Right ventricle myocardium inferior (tissue), 1 donor: ENCODE data around the gene RNF207. TPM values are rescaled to one million over a fixed set of nuclear protein-coding genes. Genes with fewer than 3 reads are reported as not detected.
A peak's percentile ranks its signal among the peaks of the same experiment; 100 is the strongest.

Experiments used
- ATAC-seq: fragments of 200-7000 bp; cut with Tn5 transposase; one replicate; pipeline ENCODE4 v1.9.1; 2020; ENCODE audit warnings: mild to moderate bottlenecking, moderate library complexity
- DNase-seq: peaks from one replicate; pipeline ENCODE4 v3.0.0; 2021; ENCODE audit errors: missing footprints
- intact Hi-C: fragments of 100-400 bp; cut with DNase I; formaldehyde crosslinking; loops from one replicate; pipeline ENCODE4 v1.11.0; 2022
- total RNA-seq: library from RNA; stranded (reverse); fragmentation: NEBNext Ultra II Directional; extraction: Animal tissue kit (Norgen Biotek cat#: 25700); gene quantifications from one replicate; pipeline ENCODE4 v1.2.1, GENCODE V29; 2021
- donor health status: DM: no; HTN: yes; CAD: no; lungs with severe emphysema.

Gene RNF207
- total RNA-seq, 1 donor from 2014 or later = 54.6 TPM

DNA sequence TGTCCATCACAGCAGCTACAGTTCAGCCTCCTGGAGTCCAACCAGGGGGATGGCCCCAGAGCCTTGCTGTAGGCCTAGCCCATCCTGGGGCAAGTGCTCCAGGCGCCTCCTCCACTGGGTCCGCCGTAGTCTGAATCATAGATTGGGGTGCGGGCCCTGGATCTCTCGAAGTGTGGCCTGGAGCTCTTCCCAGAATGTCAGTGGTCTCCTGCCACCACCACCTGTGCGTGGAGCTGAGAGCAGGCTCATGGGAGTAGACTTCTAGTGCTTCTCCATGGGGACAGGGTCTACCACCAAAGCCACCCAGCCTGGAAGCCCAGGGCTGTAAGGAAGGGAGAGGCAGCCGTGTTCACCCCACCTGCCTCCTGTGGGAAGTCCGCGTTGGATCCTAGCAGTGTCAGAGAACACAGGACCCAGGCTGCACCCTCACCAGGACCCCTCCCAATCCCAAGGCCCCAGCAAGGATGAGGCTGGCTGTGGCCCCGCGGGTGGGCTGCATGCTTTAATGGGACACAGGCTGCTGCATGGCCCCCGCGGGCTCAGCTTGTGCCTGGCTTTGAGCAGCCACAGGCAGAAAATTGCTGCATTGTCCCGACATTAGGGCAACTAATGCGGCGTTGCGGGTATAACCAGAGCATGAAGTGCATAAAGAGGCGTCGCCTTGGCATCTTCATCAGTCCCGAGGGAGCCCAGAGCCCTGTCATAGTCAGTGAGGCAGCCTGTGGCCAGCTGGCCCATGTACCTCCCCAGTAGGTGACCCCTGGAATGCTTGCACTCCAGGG lies 37.3 kb downstream of the RNF207 start:
- intact Hi-C loops = no loop called here
- DNase-seq = peak; percentile 49

DNA sequence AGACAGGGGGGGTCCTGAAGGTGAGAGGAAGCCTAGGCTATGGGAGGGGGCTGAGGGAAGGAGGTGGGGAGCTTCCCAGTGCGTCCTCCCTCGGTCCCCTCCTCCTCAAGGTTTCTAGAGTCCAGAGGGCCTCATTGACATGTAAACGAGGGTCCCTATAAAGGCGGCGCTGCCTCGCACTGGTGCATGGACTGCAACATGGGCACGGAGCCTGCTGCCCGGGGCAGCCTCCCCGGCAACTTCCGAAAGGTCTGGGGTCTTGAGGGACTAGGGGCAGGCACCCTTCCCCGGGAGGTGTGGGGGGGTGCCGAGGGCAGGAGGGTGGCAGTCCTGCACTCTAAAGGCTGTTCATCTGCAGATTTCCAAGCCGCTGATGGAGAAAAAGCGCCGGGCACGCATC lies 38.1 kb downstream of the RNF207 start, which contains the start of gene HES3:
TSS of gene HES3 (plus strand) at position 187 of the 400 bp plus-strand sequence. CDS start at position 374, 187 bp downstream.
- ATAC-seq = no peak
- intact Hi-C loops = no loop called here
- DNase-seq = no peak

More for the DNA sequence above, 37.3 kb downstream of the RNF207 start:
- no peak for ATAC-seq

DNA sequence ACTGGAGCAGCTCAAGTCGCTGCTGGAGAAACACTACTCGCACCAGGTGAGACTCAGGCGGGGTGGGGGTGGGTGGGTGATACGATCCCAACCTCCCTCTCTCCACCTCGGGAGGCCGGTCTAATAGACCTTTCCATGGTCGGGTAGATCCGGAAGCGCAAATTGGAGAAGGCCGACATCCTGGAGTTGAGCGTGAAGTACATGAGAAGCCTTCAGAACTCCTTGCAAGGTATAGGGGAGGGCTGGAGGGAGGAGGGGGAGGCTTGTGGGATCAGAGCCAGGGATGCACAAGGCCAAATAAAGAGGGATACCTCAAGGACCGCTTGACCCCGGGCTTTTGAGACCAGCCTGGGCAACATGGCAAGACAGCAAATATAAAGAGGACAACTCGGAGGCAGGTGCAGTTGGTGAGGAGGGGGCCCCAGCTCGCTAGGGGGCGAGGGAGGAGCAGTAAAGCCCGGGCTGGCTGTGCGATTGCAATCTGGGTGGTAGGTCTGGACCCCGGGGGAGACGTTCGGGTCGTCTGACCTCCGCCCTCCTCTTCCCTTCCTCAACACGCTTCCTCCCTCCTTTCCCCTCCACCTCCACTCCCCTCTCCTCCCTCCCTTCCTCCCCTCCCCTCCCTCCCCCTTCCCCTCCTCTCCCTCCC lies 38.6 kb downstream of the RNF207 start:
- DNase-seq (peak; percentile 33), ATAC-seq (no peak)
- intact Hi-C loops = loop anchor here (1.0 kb wide), 1 partner anchor 192 kb away; no protein-coding TSS in a partner anchor

DNA sequence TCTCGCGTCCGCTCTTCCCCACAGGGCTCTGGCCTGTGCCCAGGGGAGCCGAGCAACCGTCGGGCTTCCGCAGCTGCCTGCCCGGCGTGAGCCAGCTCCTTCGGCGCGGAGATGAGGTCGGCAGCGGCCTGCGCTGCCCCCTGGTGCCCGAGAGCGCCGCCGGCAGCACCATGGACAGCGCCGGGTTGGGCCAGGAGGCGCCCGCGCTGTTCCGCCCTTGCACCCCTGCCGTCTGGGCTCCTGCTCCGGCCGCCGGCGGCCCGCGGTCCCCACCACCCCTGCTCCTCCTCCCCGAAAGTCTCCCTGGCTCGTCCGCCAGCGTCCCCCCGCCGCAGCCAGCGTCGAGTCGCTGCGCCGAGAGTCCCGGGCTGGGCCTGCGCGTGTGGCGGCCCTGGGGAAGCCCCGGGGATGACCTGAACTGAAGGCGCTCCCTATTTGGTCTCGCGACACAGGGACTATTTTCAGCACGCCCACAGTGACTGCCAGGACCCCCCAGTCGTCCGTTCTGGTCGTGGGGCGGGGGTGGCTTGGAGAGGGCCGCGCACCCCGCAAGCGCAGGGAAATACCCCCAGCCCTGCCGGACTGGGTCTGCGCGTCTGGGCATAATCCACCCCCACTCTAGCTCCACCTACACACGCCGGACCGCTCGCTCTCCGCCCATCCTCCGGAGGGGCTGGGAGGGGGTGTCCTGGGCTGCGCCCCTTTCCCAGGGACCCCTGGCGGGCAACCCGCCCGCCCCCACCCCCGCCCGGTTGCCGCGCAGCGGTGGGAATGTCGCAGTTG lies 39.4 kb downstream of the RNF207 start:
- intact Hi-C loops = loop anchor here (1.0 kb wide), 1 partner anchor 193 kb away; no protein-coding TSS in a partner anchor
- peak; percentile 88 for DNase-seq

DNA sequence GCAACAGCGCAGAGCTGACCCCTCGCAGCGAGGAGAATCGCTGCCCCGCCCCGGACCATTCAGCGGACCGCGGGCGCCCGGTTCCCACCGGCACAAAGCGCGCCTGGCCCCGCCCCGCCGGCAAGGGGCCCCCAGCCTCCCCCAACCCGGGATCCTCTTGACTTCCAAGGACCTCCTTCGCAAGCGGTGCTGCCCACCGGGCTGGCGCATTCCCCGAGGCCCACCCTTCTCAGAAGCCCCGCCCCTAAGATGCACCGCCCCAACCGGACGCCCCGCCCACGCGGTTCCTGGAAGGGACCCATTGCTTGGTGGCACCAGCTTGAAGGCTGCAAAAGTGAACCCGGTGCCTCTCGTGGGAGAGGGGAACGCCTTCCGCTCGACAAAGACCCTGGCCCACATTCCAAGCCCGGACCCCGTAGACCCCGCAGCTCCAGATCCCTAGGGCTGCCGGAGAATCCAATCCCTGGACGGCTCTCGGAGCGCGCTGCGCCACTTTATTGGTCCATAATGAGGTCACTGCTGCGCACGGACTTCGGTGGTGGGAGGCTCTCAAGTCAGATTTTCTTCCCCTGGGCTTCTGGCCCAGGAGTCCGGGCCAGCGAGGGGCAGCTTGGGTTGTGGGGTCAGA lies 40.1 kb downstream of the RNF207 start:
- intact Hi-C loops = loop anchor here (1.0 to 2.0 kb wide), 2 partner anchors 159 to 194 kb away; no protein-coding TSS in a partner anchor
- DNase-seq = peak; percentile 65
- no peak for ATAC-seq

More for the DNA sequence above, 39.4 kb downstream of the RNF207 start:
- peak; percentile 78 for ATAC-seq

DNA sequence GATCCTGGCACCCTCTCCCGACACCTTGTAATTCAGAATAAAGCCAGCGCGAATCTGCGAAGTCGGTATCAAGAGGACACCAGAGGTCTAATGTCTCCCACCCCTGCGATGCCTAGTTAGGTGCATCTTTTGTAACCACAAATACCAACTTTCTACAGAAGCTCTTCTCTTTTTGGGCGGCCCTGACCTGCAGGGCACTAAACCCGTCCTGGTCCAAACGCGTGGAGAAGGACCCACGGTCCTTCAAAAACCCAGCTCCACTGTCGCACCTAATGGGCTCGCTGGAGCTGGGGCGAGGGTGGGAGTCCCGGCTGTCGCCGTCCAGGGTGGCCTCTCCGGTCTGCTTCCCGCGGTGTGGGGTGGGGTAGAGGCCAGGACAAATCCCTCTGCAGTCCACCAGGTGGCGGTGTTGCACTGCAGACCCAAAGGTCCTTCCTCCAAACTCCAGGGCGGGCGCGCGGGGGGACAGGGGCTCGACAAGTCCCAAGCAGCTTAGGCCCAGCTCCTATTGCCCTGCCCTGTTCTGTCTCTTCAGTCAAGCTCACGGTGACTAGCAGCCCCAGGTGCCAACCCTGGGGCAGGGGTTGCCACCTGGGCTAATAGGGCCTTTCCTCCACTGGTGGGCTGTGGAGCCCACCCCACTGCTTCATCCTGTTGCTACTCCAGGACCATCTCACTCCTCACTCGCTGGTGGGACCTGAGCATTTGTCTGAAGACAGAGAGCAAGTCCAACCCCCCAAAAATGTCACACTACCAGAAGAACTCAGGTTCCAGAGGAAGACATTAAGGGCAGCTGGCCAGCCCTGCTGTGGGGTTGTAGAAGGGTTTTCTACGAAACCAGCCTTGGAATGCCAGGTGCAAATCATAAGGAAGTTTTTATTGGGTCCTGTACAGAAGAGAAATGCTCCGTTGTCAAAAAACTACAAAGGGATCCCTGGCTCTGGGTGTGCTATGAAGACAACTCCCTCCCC lies 40.9 kb downstream of the RNF207 start:
- DNase-seq (peak; percentile 90), ATAC-seq (peak; percentile 67)
- intact Hi-C loops = loop anchor here (1.0 to 2.0 kb wide), 2 partner anchors 97 to 158 kb away; no protein-coding TSS in a partner anchor

DNA sequence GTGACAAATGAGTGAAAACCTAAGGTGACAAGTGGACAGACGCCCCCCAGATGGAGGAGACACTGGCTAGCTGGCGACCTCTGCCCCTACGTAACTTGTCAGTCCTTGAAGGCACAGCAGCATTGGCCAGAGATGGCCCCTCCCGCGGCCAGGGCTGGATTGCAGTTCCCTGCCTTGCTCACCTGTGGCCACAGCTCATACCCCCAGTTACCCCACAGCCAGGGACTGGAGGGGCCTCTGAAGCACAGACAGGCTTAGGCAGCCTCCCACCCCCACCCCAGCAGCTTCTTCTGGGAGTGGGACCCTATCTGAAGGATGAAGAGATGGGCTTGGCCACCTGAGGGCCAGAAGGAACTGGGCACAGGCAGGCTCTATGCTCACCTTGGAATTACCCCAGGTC lies 41.7 kb downstream of the RNF207 start:
- intact Hi-C loops = loop anchor here (1.0 to 2.0 kb wide), 2 partner anchors 96 to 157 kb away; no protein-coding TSS in a partner anchor
- DNase-seq = no peak
- ATAC-seq = no peak

DNA sequence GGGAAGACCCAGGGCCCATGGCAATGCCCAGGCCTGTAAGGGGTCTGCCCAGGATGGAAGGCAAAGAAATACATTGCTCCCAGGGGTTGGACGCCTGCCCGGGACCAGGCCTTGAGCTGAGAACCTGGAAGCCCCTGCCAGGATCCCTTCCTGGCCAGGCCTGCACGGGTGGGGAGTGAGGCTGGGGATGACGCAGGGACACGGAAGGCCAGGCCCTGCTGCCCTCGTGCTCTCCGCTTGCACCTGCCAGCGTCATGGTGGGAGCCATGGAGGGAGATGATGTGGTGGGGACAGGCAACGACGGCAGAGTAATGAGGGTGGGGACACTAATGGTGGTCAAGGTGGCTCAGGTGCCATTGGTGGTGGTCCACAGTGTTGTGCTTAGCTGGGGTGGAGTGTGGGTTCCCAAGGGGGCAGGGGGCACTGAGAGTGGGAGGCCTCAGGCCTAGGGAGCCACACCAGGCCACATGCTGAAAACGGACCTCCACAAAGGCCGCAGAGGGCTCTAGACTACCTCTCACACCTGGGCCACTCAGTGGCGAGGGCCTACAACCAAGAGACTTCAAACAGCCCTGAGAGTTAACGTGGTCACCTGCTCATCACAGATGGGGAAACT lies 42.4 kb downstream of the RNF207 start:
- DNase-seq (no peak), ATAC-seq (no peak)
- intact Hi-C loops = no loop called here

DNA sequence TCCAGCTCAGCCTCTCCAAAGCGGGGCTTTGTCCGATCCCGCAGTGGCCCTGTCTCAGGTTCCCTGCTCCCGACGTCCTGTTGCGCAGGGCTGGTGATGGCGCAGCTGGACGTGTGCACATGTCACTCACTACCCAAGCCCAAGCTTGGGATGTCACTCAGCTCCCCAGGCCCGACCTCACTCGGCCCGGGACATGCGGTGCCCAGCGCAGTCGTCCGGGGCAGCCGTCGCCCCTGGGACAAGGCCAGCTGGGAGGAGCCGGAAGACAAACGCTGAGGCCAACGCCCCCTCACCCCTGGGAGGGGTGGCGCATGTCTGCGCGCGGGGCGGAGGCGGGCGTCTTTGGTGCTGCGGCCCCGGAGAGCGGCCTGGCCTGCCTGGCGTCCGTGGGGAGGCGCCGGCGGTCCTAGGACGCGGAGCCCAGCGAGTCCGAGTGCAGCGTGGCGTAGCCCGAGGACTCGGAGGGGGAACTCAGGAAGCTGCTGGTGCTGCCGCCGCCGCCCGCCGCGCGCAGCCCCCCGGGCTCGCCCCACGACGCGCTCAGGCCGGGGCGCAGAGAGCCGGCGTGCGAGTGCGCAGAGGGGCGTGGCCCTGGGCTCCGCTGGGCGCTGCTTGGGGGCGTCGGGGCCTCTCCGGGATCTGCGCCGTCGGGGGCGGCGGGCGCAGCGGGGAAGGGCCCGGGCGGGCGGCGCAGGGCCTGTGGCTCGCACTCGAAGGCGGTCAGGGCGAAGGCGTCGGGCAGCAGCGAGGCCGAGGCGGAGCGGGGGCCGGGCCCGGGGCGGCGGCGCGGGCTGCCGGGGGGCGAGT lies 43.2 kb downstream of the RNF207 start:
- no peak for ATAC-seq
- no peak for DNase-seq
- intact Hi-C loops = no loop called here

DNA sequence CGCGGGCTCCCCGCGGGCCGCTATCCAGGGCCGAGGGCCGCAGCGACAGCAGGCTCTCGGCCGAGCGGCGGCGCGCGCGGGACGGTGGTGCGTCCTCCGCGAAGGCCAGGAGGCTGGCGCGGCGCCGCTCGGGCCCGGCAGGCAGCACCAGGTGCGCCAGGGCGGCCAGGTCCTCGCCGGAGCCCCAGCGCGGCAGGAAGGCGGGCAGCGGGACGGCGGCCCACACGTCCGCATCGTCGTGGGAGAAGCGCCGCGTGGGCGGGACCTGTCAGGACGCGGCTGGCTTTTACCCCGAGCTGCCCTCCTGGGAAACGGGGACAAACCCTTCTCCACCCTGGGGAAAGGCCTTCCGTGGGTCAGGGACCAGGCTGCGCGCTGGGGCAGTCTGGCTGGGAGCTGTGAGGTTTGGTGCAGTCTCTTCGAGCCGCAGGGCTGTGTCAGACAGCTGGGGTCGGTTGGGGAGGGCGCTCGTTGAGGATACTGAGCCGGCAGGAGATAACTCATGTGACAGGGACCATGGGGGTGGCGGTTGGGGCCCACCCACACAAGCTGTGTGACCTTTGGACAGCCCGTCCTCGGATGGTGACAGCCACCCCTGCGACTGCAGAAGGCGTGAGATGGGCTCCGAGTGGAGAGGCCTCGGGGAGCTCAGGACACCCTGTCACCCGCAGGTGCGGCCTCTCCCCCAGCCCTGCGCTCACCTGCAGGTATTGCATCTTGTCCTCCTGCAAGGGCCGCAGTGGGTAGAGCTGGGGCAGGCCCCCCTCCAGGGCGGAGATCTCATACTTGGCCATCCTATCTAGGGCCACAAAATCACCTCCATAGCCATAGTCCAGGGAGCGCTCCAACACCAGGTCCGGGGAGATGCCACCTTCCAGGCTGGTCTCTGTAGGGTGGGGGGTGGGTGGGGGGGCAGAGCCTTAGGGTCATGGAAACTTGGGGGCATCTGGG lies 44.1 kb downstream of the RNF207 start:
- DNase-seq (no peak), ATAC-seq (no peak)
- intact Hi-C loops = no loop called here

DNA sequence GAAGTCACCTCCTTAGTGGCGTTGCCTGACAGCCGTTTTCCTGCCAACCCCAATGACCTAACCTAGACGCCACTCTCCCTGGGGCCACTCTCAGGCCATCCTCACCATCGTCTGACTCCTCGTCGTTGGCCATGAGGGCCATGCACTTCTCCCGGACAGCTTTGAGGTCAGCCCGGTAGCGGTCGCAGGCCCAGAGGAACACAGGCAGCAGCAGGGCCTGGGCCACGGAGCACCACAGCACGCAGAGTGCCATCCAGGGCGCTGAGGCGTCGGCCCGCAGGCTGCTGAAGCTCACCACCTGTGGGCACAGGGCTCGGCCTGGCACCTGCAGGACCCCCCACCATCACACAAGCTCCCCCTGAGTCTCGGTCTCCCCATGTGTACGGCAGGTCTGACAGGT lies 45.3 kb downstream of the RNF207 start:
- ATAC-seq = no peak
- intact Hi-C loops = no loop called here
- DNase-seq = no peak

DNA sequence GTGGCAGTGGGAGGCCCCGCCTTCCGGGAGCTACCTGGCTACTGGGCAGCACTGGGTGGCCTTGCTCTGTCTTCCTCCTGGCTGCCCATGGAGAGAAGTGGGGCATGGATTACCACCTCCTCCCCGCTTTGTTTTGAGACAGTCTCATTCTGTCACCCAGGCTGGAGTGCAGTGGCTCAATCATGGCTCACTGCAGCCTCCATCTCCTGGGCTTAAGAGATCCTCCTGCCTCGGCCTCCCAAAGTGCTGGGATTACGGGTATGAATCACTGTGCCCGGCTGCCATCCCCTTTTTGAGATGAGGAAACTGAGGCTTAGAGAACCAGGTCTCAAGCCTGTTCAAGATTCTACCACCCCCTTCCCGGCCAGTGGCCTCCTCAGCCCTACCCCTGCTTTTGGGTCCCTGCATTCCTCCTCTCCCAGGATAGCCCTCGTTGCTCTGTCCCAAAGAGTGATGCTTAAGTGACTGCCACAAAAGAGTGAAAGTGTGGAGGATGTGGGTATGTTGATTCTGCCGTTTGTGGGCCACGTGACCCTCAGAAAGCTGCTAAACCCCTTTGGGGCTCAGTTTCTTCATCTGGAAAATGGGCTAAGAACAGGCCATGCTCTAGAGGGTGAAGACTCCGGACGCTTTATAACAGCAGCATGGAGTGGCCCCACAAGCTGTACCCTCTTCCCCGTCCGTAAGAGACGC lies 45.9 kb downstream of the RNF207 start:
- intact Hi-C loops = no loop called here
- no peak for DNase-seq

DNA sequence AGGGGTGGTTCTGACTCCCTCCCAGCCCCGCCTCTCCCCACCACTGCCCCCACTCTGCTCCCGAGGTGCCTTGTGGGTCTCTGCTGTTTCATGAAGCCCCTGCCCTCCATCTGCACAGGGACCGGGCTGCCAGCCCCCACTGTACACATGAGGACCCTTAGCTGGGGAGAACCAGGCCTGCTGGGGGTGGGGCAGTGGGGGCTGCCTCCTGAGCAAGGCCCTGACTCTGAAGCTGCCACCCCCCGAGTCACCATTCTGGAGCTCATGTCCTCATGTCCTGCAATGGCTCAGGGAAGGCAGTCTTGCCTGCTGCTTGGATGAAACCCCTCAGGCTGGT lies 46.4 kb downstream of the RNF207 start:
- intact Hi-C loops = no loop called here
- DNase-seq (no peak), ATAC-seq (no peak)

More for the DNA sequence above, 45.9 kb downstream of the RNF207 start:
- ATAC-seq = no peak

DNA sequence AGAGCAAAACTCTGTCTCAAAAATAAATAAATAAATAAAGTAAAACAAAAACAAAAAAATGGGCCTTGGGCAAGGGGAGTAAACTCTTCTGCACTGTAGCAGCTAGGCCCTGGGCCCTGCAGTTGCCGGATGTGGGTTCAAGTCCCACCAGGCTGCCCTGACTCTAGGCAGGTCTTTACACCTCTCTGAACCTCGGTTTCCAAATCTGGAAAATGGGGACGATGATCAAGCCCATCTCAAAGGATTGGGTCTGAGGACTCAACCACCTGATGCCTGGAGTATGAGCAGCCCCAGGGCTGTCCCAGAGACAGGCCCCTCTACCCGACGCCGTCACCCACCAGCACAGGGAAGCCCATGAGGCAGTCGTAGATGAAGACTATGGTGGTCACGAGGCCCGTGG lies 47.5 kb downstream of the RNF207 start:
- DNase-seq (no peak), ATAC-seq (no peak)
- intact Hi-C loops = no loop called here

DNA sequence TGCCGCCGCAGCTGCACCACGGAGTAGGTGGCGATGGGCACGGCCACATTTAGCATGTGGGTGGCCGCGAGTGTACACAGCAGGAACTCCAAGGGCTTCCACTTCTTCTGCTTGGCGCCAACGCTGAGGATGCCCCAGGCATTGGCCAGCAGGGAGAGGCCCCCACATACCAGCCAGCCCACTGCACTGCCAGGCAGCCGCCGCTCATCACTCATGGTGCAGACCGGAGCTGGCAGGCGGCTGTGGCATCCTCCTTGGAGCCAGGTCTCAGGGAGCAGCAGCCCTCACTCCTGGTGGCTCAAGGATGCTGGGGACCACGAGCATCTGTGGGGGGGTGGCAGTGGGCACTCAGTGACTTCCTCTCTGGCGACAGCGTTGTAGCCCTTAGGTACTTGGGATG lies 48.8 kb downstream of the RNF207 start:
- intact Hi-C loops = no loop called here
- ATAC-seq = no peak

More for the DNA sequence above, 48.8 kb downstream of the RNF207 start:
- DNase-seq = no peak
